SU-DHL-6 (cell line): Measurements from ENCODE around the gene LAMB4.

Experiments
- H2AFZ ChIP-seq: fragments of 200-600 bp; sonication (generic); 2 replicates; pipeline ENCODE4 v1.6.1; 2014; ENCODE audit warnings: low read depth, mild to moderate bottlenecking, moderate library complexity, mixed read lengths, antibody characterized with exemption, low read length; ENCODE audit not compliant: severe bottlenecking
- H3F3A ChIP-seq: fragments of 200-600 bp; shearing (Covaris generic); 2 replicates; pipeline ENCODE4 v1.6.0; 2016; ENCODE audit warnings: antibody characterized with exemption, mild to moderate bottlenecking; ENCODE audit not compliant: insufficient read depth
- H3K27ac ChIP-seq: fragments of 200-600 bp; sonication (generic); 2 replicates; pipeline ENCODE4 v1.5.1; 2016; ENCODE audit warnings: low read depth, mild to moderate bottlenecking, low read length, moderate library complexity, mixed read lengths
- H3K27me3 ChIP-seq: fragments of 200-600 bp; sonication (generic), shearing (Covaris generic); 2 replicates; pipeline ENCODE4 v1.6.0; 2014; ENCODE audit warnings: mild to moderate bottlenecking, low read length
- H3K36me3 ChIP-seq: fragments of 200-600 bp; sonication (generic); 2 replicates; pipeline ENCODE4 v1.6.1; 2014; ENCODE audit warnings: mild to moderate bottlenecking, low read length, mixed read lengths
- H3K4me2 ChIP-seq: fragments of 300-600, 200-600 bp; shearing (Covaris generic), sonication (generic); 2 replicates; pipeline ENCODE4 v1.6.0; 2014; ENCODE audit warnings: low read length, low read depth, mild to moderate bottlenecking; ENCODE audit not compliant: poor library complexity, severe bottlenecking
- H3K4me3 ChIP-seq: fragments of 200-600 bp; sonication (generic); 2 replicates; pipeline ENCODE4 v1.5.1; 2014; ENCODE audit warnings: antibody characterized with exemption, low read length, mild to moderate bottlenecking, mixed read lengths; ENCODE audit not compliant: insufficient read depth, poor library complexity, severe bottlenecking
- H3K79me2 ChIP-seq: fragments of 200-600 bp; sonication (generic); 2 replicates; pipeline ENCODE4 v1.6.1; 2014; ENCODE audit warnings: mild to moderate bottlenecking, low read length, moderate library complexity; ENCODE audit not compliant: insufficient read depth
- H3K9ac ChIP-seq: fragments of 200-600 bp; sonication (generic); 2 replicates; pipeline ENCODE4 v1.7.0; 2014; ENCODE audit warnings: mild to moderate bottlenecking, low read length
- H3K9me2 ChIP-seq: fragments of 200-600 bp; sonication (generic); replicated peaks from 2 replicates; pipeline ENCODE4 v1.6.1; 2014; ENCODE audit warnings: low read length; ENCODE audit not compliant: insufficient read depth
- H3K9me3 ChIP-seq: fragments of 200-600 bp; sonication (generic); 2 replicates; pipeline ENCODE4 v1.6.1; 2014; ENCODE audit warnings: low read length, mixed read lengths; ENCODE audit not compliant: insufficient read depth
- H4K20me1 ChIP-seq: fragments of 200-600 bp; sonication (generic); 2 replicates; pipeline ENCODE4 v1.6.1; 2014; ENCODE audit warnings: low read depth, mild to moderate bottlenecking, antibody characterized with exemption, low read length, moderate library complexity, mixed read lengths
- EZH2phosphoT487 ChIP-seq: fragments of 200-600 bp; sonication (generic), shearing (Covaris generic); conservative IDR thresholded peaks from 2 replicates; pipeline ENCODE4 v1.6.1; 2018; ENCODE audit warnings: mild to moderate bottlenecking, antibody characterized with exemption, low read length, moderate library complexity, mixed read lengths
- TF ChIP-seq, protein P1 (sequence below): fragments of 200-600 bp; sonication (generic); IDR thresholded peaks from one replicate; pipeline ENCODE4 v1.5.1; 2017; ENCODE audit warnings: antibody characterized with exemption, mild to moderate bottlenecking, low read length, moderate library complexity; ENCODE audit not compliant: insufficient read depth, poor library complexity, severe bottlenecking

Gene LAMB4

DNA sequence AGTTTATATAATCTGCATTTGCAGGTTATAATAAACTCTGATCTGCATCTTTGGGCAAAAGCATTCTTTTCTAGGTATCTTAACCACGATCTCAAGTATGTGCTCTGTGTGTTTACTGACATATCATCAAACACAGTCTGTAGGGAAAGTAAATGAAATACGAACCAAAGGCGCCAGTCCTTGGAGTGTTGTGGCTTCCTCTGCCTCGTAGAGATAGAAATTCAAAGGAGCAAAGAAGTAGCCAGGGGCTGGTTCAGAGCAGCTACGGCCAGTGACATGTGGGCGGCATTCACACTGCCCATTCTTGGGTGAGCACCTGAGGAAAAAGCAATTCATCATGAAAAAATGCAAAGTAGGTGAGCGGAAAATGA, 38.7 kb downstream of the LAMB4 start:
- Histone ChIP-seq H3K27me3 (no peaks in the 10 kb centered on the region), H3K36me3 (no peaks in the 10 kb centered on the region), H4K20me1 (no peaks in the 10 kb centered on the region), H3K79me2 (no peaks in the 10 kb centered on the region), H3K27ac (no peak overlapping the region), H2AFZ (no peak overlapping the region), H3K4me2 (no peak overlapping the region), H3F3A (no peaks in the 10 kb centered on the region), H3K9me2 (no peaks in the 10 kb centered on the region), H3K4me3 (no peak overlapping the region), H3K9ac (no peak overlapping the region), H3K9me3 (no peaks in the 10 kb centered on the region)
- TF ChIP-seq EZH2phosphoT487, result no peak
- TF ChIP-seq, protein P1, sequence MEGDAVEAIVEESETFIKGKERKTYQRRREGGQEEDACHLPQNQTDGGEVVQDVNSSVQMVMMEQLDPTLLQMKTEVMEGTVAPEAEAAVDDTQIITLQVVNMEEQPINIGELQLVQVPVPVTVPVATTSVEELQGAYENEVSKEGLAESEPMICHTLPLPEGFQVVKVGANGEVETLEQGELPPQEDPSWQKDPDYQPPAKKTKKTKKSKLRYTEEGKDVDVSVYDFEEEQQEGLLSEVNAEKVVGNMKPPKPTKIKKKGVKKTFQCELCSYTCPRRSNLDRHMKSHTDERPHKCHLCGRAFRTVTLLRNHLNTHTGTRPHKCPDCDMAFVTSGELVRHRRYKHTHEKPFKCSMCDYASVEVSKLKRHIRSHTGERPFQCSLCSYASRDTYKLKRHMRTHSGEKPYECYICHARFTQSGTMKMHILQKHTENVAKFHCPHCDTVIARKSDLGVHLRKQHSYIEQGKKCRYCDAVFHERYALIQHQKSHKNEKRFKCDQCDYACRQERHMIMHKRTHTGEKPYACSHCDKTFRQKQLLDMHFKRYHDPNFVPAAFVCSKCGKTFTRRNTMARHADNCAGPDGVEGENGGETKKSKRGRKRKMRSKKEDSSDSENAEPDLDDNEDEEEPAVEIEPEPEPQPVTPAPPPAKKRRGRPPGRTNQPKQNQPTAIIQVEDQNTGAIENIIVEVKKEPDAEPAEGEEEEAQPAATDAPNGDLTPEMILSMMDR, result no peak

DNA sequence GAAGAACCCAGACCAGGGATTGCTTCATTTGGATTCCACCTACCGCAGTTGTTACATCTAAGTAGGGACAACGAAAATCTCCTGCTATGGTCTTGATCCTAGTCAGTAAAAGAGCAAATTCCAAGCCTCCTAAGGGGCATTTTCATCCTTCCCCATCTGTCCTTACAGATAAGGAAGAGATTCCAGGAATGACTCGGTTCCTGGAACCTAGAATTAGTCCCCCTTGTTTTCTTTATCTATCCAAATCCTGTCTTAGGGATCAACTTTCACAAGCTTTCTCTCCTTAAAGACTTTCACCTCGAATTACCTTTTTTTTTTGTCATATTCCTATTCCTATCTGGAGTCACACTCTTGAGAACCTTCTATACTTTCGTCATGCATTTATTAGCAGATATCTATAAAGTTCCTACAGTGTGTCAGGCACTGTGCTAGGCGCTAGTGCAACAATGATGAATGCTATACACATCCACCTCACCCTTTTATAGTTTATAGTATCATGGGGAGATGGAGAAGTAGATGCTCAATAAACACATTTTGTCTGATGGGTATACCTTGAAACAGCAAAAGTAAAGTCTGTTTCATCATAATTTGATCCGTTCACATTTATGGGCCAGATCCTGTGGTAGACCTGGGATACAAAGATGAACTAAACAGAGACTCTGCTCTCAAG, 39.2 kb downstream of the LAMB4 start:
- Histone ChIP-seq H4K20me1 (no peaks in the 10 kb centered on the region), H2AFZ (no peak overlapping the region), H3K9me3 (no peaks in the 10 kb centered on the region), H3K4me3 (no peak overlapping the region), H3K36me3 (no peaks in the 10 kb centered on the region), H3K27ac (no peak overlapping the region), H3K4me2 (no peak overlapping the region), H3K79me2 (no peaks in the 10 kb centered on the region), H3F3A (no peaks in the 10 kb centered on the region), H3K9ac (no peak overlapping the region), H3K27me3 (no peaks in the 10 kb centered on the region), H3K9me2 (no peaks in the 10 kb centered on the region)
- TF ChIP-seq EZH2phosphoT487, result no peak
- TF ChIP-seq, protein P1, result no peak

DNA sequence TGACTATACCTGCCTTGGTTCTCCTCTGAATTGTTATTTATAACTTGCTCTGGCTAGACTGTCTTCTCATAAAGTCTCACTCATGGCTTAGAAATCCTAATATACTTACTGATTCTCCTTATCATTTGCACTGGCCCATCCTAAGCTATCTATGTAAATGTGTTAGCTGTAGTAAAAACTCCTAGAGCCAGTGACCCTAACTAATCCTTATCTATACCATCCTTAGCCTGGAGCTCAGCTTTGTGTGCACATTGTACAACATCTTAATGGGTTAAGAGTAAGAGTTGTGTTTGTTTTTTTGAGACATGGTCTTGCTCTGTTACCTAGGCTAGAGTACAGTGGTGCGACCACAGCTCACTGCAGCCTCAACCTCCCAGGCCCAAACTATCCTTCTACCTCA, 40.8 kb downstream of the LAMB4 start:
- Histone ChIP-seq H3F3A (no peaks in the 10 kb centered on the region), H3K27ac (no peak overlapping the region)
- TF ChIP-seq, protein P1, result no peak
- TF ChIP-seq EZH2phosphoT487, result no peak

More for the DNA sequence above, 40.8 kb downstream of the LAMB4 start:
- Histone ChIP-seq H3K4me2 (no peak overlapping the region), H3K4me3 (no peak overlapping the region), H3K9me2 (no peaks in the 10 kb centered on the region), H3K9ac (no peak overlapping the region), H4K20me1 (no peaks in the 10 kb centered on the region), H3K27me3 (no peaks in the 10 kb centered on the region), H3K9me3 (no peaks in the 10 kb centered on the region), H3K36me3 (no peaks in the 10 kb centered on the region), H2AFZ (no peak overlapping the region), H3K79me2 (no peaks in the 10 kb centered on the region)
